GM19043 (cell line): ENCODE measurements around the gene DOCK1.

Experiments
- ATAC-seq: cut with Tn5 transposase; IDR thresholded peaks from one replicate; pipeline ENCODE4 v1.9.1; 2021; ENCODE audit warnings: low read depth; ENCODE audit not compliant: unreplicated experiment

Gene DOCK1

DNA sequence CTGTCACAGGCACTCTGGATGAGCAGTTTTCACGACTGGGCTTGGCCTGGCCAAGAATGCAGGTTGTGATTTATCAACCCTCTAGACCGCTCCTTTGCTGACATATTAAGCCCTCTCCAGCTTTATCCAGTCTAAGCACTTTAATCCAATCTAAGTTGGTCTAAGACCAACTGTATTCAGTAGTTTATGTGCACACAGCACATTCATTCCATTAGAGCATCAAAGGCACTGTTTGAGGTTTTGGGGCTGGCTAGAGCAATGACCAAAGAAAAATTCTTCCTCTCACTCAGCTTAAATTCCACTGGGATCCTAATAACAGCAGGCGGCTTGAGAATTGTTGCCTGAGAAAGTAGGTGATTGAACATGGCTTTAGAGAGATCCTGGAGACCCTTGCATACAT lies 467.1 kb downstream of the DOCK1 start:
- ATAC-seq = no peak

GRCh38 chr10:127374074-127374680 lies 468.9 kb downstream of the DOCK1 start:
- ATAC-seq = no peak

GRCh38 chr10:127374901-127375300 lies 469.7 kb downstream of the DOCK1 start:
- ATAC-seq = no peak

DNA sequence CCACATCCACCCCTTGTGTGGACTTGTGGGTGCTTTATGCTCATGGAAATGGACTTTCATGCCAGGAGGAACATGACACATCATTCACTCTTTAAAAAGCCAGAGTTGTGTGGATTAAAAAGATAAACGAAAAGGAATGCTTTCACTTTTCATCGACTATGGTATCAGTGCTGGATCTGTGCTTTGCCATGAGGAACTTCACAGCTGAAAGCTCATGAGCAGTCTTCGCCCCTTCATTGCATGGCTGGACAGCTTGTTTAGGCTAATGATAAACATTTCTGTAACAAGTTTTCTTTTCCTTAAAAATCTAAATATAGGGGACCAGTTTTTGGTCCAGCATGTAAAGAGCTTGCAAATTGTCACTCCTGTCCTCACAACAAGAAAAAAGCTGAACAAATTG lies 470.2 kb downstream of the DOCK1 start:
- ATAC-seq = no peak

DNA sequence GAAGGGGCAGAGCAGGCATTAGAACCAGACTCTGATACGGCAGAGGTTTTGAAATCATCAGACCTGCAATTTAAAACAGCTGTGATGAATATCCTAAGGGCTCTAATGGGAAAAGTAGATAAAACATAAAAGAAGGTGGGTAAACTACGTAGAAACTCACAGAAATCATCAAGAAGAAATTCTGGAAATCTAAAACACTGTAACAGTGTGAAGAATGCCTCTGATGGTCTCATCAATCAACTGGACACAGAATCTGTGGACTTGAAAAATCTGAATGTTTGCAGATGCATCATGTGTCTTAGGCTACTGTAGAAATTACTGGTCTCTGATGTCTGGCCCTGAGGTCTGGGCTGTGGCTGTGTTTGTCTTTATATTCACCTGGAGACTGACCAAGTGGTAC lies 470.8 kb downstream of the DOCK1 start:
- no peak for ATAC-seq

DNA sequence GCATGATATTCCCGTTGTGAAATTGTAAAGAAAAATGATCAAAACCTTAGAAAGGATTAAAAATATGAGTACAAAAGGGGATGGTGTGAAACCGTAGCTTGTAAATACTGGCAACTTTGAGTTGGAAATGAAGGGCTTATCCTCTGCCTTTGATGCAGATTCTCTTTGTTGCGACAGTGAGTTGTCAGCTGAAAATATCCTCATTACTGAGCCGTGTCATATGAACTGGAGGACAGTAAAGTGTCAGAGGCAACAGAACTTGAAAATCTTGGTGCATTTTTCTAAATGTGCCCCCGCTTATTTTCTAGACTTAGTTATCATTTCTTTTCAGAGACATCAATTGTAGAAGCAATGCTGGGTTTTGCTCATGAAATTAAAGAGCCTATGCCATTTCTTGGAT lies 473.4 kb downstream of the DOCK1 start:
- no peak for ATAC-seq

- ATAC-seq = no peak
Measured at GRCh38 chr10:127384532-127384931, 479.3 kb downstream of the DOCK1 start.

- no peak for ATAC-seq
Measured at GRCh38 chr10:127385066-127385465, 479.8 kb downstream of the DOCK1 start.

DNA sequence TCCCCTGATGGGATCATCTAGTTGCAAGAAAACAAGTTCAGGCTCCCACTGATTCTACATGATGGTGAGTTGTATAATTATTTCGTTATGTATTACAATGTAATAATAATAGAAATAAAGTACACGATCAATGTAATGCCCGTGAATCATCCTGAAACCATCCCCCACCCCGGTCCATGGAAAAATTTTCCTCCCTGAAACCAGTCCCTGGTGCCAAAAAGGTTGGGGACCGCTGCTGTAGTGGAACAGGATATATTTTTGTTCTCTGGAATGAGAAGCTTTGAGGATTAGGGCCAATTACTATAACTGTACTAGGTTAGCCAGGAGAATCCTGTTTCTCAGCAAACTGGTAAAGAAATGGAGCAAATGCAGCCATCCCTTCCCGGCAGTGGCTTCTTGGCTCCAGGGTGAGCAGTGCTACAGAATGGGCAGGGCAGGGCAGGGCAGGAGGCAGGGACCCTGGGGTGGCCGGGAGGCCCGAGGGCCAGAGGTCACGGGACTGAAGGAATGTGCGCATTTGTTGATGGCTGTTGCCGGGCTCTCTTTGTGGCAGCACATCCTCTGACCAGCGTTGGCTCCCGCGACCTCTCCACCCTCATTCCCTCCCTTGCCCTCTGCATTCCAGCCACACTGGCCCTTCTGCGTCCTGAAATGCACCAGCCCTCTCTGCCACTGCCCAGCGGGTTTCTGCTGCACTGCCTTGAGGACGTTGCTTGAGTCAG lies 481.5 kb downstream of the DOCK1 start:
- no peak for ATAC-seq

DNA sequence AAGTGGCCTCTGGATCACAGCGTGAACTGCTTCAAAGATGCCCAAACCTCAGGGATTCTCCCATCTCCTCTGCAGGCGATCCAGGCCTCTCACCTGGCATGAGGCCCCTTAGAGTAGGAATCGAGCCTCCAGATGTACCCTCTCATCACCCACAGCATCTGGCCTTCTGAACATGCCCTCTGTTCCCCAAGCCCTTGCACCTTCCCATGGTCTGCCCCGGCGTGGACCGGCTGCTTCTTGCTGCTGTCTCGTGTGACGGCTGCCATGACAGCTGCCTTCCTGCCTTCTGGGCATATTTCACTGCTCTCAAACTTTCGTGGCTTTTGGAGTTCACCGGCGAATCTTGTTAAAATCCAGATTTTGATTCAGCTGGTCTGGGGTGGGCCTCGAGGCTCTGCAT lies 486.6 kb downstream of the DOCK1 start:
- ATAC-seq = no peak

- no peak for ATAC-seq
Measured at GRCh38 chr10:127392351-127393235, 487.4 kb downstream of the DOCK1 start.

- ATAC-seq = no peak
Measured at GRCh38 chr10:127398140-127398970, 493.1 kb downstream of the DOCK1 start.

DNA sequence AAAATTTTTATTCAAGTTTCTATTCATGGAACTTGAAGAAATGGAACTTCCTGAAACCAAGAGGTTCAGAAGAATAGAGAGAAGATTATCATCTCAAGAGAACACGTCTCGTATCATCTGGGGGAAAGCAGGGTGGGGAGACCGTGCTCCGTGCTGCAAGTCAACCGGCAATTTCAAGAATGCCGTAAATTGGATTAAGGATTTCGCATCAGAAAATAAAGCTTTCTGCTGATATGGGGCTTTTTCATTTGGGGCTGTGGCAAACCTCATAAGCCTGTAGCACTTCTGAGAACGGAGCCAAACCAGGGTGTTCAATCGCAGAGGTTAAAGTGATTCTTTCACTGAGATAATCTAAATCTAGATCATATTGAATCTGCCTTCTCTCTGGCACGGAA lies 493.7 kb downstream of the DOCK1 start:
- ATAC-seq = no peak

DNA sequence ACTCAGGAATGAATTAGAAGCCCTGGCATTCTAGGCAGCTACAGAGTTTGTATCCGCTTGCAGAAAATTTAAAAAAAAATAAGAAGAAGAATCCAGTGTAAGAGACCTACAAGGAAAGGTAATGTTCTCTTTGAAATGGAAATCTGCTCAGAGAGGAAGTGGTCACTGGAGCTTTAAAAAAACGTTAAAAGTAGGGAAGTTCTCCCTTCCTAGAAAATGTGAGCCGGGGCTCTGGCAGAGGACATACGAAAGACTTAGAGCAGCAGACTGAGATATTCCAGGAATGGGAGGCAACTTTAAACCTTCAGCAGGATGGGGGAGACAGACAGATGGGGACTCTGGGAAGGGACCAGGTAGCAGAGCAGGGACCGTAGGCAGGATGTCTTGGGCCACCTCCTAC lies 494.4 kb downstream of the DOCK1 start:
- ATAC-seq = no peak

- ATAC-seq = no peak
Measured at GRCh38 chr10:127400216-127400615, 495.0 kb downstream of the DOCK1 start.

GRCh38 chr10:127402596-127403409 lies 497.6 kb downstream of the DOCK1 start:
- no peak for ATAC-seq

DNA sequence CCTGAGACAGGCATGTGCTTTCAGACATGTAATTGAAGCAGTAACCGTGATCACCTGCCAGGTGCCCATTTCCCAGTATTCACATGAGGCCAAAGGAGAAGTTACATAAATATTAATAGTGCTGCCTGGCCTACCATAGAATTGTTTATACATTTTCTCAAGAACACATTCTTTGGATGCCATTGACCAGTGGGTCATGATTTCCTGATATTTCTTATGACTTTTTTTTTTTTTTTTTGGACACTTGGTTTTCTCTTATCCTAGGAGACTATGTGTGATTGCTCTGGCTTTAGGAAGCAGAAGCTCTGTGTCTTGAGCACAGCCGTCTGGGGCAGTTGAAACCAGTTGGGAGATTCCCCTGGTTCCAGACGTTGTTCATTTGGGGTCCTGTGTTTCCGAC lies 500.0 kb downstream of the DOCK1 start:
- ATAC-seq = no peak

DNA sequence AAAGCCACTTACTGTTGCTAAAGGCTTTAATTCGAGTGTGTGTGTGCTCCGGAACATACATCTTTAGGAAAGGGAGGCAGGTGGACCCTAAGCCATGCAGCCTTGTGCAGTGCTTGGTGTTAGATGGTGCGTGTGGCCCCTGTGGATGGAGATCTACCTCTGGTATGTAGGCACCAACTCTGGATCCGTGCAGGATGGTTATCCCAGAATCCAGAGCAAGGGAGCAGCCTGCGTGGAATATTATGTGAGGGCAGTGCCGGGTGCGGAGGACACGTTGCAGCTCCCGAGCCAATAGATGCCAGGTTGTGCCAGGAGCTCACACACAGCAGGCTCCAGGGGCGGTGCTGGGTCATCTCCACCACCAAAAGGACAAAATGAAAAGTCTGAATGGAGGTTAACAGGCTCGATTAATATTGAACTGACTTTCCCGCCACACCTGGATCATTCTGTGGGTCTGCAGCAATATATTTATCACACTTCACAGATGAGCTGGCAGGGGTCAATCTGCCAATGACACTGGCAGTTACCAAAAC lies 500.9 kb downstream of the DOCK1 start:
- ATAC-seq = no peak

GRCh38 chr10:127407551-127407950 lies 502.3 kb downstream of the DOCK1 start:
- no peak for ATAC-seq
